HS-5 (cell line): ENCODE data around the gene DOCK11.

ENCODE experiments used
- DNase-seq: peaks from one replicate; pipeline ENCODE4 v3.0.0-alpha.2; 2012; ENCODE audit warnings: low read depth

The DOCK11 gene

DNA sequence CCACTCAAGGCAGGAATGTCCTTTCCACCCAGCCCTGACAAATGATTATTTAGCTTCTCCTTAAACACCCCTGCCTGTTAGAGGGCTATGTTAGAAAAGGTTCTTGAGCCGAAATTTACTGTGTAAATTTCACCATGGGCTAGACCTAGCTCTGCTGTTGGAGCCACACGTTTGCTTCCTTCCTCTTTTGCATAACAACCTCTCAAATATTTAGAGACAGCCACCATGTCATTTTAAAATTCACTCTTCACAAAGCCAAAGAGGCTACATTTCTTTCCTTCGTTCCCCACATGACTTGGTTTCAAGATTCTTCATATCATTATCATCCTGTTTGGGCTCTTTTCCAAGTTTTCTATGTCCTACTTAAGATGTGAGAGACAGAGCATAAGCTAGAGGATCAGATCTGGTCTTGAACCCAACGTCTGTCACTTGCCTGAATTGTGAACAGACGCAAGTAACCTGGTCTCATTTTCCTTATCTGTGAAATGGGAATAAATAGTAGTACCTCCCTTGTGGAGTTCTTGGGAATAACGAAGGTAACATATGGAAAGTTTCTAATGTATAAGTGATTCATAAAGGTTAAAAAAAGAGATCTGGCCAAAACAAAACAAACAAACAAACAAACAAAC, 6.7 kb downstream of the DOCK11 start:
- DNase-seq = no peak

DNA sequence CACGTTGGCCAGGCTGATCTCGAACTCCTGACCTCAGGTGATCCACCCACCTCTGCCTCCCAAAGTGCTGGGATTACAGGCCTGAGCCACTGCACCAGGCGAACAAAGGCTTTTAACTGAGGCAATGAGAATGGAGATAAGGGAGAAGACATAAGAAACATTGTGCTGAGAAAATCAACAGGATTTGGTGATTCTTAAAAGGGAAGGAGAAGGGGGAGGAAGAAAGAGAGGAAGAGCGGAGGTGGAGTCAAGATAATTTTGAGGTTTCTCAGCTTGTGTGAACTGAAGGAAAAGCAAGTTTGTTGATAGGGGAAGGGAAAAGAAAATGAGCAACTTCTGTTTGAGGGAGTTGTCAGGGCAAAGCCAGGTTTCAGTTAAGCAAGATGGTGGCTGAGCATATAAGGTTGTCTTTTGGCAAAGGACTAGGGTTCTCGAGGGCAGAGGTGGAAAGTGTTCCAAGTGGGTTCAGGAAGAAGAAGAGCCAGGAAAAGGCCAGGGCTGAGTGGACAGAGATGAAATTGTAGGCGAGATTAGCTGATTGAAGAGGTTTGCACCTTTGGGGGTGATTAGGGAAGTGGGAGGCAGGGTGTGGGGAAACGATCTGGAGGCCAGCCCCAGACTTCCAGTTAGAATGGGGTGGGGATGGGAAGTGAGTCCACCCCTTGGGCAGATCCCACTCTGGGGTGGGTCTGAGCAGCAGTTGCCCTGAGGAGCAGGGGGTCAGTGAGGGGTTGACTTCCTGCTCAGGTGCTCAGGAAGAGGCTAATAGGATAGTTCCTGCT, 7.8 kb downstream of the DOCK11 start:
- DNase-seq = no peak

DNA sequence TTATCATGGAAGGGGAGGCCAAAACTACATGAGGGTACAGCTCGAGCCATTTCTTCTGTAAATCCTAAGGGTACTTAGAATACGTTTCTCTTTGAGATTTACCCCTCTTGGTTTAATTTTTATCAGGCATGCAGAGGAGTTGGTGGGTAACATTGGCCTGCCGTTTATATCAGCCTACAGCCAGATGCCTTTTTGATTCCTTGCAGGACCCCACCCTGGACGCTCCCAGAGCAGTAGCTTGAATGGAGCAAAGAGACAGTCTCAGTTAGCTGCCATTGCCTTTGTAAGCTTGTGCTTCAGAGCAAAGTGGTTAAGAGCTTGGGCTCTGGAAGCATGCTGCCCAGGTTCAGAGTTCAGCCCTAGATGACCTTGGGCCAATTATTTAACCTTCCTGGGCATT, 9.0 kb downstream of the DOCK11 start:
- no peak for DNase-seq

DNA sequence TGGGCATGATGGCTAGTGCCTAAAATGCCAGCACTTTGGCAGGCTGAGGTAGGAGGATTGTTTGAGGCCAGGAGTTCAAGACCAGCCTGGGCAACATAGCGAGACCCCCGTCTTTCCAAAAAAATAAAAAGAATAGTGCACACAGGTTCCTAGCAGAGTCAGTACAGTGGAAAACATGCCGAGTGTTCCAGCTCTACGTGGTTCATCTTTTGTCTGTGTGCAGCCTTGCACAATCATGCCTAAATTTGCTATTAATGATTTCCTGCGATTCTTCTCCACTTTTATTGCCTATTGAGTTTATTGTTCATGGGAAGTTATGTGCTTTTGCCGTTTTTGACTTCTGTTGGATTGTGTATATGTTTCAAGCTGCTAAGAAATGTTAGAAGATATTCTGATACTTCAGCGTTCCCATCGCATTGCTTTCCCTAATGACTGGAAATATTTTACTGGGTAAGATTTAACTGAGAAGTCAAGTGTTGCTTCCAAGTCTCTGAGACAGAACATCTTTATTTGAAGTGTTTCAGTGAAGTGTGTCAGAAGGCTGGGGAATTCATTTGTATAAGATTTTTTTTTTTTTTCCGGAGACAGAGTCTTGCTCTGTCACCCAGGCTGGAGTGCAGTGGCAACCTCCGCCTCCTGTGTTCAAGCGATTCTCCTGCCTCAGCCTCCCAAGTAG, 11.3 kb downstream of the DOCK11 start:
- DNase-seq = no peak

DNA sequence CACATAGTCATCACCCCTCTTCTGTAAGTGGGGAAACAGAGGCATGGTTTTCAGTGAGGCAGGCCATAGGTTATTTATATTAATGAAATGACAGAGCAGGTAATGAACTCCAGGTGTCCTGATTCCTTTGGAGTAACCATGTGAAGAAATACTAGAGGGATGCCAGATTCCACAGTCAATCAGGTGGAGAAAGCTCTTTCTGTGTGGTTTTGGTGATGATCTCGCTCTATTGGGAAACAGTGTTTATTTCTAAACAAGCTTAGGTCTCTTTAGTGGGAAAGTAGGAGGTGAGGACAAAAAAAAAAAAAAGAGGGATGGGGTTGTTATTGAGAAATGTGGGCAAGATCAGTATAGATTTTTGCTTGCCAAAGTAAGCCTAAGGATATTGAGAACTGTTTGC, 12.2 kb downstream of the DOCK11 start:
- DNase-seq = no peak

DNA sequence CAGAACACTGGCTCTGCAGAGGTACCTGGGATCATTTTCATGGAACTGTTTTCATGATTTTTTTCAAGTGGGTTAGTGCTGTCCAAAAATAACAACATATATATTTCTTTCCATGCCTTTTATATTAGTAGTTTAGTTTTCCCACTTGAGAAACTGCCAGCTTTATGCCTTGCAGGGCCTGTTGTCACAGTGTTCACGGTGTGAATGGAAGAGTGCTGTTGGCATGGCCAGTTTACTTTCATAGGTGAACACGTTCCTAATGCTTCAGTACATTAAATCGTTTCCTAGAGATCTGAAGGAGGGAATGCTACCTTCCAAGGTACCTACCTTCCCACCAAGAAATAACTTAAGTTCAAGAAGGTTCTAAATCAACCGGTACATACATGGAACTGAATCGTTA, 12.6 kb downstream of the DOCK11 start:
- no peak for DNase-seq

DNA sequence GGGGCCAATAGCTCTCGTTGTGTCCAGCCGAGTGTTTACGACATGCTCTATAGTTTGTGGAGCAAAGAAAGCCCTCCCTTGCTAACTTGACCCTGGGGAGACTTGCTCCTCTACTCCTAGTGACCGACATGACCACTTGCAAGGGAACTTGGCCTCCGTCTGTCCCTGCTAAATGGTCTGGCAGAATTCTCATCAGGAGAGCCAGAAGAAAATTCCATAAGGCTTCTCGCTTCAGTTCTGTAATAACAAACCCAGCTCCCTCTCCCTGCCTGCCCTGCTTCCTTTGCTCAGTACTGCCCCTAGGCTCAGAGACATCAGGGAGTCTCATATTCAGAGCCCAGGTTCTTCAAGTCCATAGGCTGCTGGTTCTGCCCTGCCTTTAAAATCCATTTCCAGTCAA, 13.0 kb downstream of the DOCK11 start:
- DNase-seq = no peak

DNA sequence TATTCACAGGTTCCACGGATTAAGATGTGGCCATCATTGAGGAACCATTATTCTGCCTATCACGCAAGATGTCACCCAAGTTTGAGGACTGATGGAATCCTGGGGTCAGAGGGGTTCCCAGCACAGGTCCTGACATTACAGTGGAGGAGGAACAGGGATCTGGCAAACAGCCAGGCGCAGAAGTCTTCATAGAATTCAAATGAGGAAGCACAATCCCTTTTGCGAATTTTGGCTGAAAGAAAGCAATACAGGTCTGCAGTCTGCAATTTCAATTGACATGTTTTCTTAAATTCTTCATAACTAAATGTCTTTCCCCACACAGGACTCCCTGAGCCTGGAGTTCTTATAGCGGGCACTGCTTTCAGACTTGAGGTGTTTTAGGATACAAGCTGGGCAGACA, 14.5 kb downstream of the DOCK11 start:
- DNase-seq = no peak

DNA sequence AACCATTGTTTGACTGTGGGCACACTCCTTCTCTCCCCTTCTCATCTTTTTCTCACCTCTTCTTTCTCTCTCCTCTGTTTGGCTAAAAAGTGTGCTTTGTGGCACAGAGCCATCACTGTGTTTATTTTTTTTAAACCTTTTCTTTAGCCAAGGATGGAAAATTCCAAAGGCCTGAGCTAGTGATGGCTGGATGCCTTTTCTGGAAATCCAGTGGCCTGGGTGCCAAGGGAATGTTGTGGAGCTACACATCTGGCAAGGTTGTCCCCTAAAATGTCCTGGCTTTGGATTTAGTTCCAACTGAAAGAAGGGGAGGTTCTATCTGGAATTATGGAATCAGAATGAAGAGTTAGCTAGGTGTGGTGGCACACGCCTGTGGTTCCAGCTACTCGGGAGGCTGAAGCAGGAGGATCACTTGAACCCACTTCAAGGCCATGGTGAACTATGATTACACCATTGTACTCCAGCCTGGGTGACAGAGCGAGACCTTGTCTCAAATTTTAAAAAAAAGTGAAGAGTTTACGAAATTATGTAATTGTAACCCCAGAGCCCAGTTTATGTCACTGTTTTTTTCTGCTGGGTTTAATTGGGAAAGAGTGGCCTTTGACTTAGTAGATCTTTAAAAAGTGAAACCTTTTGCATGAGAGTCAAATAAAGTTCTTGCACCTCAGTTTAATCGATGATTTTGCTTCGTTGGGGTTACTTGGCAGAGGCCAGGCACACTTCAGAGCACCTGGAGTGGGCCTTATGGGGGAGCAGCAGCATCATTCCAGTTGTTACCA, 17.7 kb downstream of the DOCK11 start:
- no peak for DNase-seq

DNA sequence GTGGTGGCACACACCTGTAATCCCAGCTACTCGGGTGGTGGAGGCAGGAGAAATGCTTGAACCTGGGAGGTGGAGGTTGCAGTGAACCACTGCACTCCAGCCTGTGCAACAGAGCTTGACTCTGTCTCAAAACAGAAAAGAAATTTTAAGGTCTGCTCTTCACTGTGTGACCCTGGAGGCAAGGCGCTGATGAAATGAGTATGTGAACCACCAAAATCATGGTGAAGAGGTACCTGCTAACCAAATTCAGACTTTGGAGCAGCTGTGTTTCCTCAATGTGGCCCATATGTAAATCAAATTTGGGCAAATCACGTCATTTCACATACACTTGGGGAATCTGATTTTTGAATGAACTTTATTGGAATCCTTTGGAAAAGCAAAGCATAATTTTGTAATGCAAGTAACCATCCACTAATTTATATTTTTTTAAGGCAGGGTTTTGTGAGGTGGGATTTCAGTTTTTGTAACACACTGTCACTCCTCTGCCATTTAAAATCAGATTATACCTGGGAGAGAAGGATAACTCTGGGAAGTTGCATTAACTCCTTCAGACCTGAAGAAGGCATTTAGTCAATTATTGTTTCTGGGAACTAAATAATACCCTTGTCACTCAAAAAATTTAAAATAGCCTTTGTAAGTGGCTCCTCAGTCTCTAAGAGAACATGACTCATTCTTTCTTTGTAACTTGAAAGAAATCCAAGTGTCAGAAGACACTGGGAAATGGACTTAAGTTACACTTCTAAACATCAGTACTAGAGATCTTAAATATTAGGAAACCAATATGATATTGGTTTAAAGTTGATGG, 24.0 kb downstream of the DOCK11 start:
- DNase-seq = no peak

DNA sequence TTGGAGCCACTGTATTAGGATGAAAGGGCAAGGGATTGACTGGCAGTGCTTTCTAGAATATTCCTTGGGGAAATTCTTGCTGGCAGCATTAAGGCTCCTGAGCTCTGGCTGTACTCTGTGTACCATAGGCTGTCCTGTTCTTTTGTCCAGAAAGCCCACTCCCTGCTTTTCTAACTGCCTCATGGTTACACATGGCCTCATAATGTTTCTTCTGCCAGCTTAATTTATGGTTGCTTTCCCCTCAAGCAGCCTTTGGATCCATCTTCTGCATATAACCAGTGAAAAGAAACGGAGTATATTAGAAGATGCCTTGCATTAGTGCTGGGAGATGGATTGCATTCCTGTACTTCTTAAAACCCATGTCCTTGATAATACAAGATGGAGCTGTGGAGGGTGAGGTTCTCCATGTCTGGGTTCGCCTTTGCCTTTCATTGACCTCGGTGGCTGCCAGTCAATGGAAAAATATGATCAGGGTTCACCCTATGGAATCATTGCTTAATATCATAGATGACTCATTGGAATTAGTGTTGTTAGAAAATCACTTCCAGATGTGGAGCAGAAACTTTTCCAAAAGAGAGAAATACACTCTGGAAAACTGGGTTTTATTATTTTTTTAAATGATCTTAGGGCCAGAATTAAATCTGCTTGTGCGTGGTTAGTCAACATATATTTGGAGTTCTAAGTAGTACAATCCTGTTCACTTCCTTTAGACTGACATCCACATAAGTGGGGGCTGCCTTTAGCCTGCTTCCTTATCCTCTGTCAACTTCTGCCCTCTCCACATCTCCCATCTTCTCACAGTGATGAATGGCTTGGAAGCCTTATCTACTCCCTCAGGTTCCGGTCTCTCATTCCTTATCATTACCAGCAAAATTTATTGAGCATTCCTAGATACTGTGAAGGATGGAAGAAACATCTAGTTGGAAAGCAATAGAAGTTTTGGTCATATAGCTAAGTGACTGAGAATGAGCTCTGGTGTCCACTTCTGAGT, 24.9 kb downstream of the DOCK11 start:
- peak; percentile 72 for DNase-seq

DNA sequence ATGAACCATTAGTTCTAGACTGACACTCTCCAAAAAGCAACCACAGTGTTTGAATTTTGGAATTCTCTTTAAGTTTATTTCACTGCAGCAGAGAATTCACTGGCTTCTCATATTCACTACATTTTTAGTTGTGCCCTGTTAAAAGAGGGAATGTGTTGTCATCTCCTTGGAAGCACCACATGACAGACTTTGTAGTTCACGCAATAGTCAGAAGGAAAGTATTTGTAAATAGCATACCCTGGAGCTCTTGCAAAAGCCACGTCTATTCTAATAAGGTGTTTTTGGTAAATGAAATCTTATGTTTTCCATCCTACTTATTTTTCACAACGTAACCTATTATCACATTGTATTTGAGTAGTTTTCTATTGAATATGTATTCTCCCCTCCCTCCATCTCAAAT, 25.8 kb downstream of the DOCK11 start:
- DNase-seq = no peak

DNA sequence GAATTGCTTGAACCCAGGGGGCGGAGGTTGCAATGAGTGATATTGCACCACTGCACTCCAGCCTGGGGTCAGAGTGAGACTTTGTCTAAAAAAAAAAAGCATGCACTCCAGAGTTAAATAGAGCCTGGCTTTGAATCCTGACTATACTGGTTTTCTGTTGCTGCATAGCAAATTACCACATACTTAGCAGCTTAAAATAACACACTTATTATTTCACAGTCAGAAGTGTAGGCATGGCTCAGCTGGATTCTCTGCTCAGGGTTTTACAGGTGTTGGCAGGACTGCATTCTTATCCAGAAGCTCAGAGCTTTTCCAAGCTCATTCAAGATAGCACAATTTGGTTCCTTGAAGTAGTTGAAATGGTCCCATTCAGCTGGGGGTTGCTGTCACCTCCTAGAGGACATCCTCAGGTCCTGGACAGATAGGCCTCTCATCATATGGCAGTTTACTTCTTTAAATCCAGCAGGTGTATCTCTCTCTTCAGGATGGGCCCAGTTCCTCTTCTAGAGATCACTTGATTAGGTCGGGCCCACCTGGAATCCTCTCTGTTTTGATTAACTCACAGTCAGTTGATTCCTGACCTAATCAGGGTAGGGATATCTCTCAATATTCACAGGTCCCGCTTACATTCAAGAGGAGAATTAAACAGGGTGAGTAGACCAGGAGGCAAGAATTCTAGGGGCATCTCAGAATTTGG, 26.8 kb downstream of the DOCK11 start:
- no peak for DNase-seq

DNA sequence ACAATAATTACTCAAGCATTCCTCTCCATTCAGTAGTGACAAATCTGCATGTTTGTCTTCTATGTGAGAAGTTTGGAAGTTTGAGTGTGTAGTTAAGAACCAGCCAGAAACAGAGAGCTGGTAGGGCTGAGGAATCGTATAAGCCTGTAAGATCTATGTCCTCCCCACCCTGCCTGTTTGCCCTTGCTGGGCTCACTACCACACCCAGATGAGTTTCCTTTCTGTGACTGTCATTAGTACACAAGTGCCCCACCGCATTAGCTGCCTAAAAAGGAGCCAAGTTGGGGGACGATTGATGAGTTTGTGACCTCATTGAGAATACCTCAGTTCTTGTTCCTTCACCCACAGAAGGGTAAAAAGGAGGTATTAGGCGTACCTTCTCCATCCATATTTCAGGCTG, 28.3 kb downstream of the DOCK11 start:
- no peak for DNase-seq

DNA sequence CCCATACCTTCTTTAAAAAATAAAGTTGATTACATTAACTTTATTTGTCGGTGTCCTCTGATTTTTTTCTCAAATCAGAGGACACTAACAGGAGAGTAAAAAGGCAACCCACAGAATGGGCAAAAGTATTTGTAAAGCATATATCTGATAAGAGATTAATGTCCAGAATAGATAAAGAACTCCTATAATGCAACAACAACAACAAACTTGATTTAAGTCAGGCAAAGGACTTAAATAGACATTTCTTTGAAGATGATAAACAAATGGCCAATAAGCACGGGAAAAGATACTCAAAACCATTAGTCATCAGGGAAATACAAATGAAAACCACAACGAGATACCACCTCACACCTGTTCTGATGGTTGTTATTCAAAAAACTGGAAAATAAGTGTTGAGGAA, 28.7 kb downstream of the DOCK11 start:
- no peak for DNase-seq

DNA sequence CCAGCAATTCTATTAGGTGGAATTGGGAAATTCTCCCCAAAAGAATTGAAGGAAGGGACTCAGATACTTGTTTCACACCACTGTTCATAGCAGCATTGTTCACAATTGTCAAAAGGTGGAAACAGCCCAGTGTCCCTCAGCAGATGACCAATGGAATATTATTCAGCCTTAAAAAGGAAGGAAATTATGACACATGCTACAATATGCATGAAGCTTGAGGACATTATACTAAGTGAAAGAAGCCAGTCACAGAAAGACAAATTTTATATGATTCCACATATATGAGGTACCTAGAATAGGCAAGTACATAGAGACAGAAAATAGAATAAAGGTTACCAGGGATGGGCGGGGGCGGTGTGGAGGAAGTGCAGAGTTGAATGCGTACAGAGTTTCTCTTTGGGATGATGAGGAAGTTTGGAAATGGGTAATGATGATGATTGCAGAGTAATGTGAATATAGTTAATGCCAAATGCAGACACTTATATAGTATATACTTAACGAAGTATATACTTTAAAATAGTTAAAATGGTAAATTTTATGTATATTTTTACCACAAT, 29.6 kb downstream of the DOCK11 start:
- DNase-seq = no peak

DNA sequence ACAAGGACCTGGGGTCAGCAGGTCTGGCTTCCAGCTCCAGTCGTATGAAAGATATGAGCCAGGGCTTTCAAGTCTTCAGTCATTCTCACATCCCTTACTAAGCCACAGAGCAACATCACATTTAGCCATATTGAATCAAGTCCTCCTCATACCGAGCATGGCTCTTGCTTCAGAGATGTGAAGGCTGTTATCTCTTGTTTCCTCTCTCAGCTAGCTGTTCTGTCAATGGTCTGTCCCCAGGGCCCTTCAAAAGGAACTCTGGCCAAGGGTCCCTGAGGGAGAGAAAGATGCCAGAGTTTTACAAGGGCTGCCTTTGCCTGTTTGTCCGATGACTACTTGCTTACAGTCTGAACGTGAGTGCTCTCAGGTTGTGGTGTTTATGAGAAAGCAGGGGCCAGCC, 30.5 kb downstream of the DOCK11 start:
- no peak for DNase-seq

DNA sequence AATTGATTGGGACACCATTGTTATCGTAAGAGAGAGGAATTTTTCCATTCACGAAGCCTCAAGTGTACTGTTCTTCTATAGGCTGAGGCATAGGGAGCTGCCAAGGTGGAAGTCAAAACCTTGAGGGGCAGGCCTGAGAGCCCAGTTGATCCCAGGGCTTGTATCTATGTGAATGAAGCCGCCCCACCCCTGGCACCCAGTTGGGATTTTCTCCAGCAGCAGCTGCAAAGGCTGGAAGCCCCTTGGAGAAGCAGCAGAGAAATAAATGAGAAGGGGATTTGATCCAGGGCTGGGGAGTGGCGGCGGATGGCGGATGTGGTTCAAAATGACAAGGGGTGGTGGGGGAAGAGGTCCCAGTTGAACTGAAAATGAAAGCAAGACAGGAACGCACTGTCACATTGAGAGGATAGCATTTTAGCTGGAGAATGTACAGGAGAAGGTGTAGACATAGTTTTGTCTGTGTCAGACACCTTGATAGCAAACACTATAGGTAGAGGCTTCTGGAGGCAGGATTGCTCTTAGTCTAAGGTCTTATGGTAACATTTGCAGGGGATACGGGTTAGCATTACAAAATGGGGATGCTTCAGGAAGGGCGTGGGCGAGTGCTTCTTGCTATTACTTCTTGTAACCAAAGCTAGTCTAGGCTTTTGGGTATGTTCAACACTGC, 32.6 kb downstream of the DOCK11 start:
- DNase-seq = no peak
